C4-2B (cell line): ENCODE data around the gene KCNAB1.

Experiments
- CTCF ChIP-seq: fragments of 450-650 bp; conservative IDR thresholded peaks from 2 replicates; pipeline ENCODE4 v1.5.1; 2017; ENCODE audit warnings: mild to moderate bottlenecking
- ZFX ChIP-seq: fragments of 450-650 bp; IDR thresholded peaks from 2 replicates; pipeline ENCODE4 v1.6.1; 2017

DNA sequence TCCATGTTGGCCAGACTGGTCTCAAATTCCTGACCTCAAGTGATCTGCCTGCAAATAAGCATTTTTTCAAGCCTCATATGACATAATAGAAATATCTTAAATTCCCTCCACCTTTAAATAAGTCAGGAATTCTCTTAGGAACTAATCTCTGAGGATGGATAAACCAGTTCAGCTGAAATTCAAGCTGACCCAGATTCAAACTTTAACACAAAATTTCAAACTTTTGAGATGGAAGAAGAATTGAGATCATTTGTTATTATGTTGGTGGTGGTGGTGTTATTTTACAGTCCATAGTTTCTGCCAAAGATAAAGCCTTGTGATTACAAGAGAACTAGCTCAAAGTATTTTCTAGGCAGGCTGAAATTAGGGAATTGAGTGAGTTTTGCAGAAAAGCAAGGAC, 349.1 kb downstream of the KCNAB1 start:
- TF ChIP-seq CTCF (no peak), ZFX (no peak)
